ENCODE measurements around the gene MAP3K3. TPM values are rescaled to one million over a fixed set of nuclear protein-coding genes. Genes with fewer than 3 reads are reported as not detected.
"Not testable (repeated sequence)": the region's sequence is repeated elsewhere in the genome, so short reads cannot be mapped to it uniquely, and the experiment has no call there.

Gene MAP3K3
- total RNA-seq, 1 donor from 2014 or later: 38.2 TPM

DNA sequence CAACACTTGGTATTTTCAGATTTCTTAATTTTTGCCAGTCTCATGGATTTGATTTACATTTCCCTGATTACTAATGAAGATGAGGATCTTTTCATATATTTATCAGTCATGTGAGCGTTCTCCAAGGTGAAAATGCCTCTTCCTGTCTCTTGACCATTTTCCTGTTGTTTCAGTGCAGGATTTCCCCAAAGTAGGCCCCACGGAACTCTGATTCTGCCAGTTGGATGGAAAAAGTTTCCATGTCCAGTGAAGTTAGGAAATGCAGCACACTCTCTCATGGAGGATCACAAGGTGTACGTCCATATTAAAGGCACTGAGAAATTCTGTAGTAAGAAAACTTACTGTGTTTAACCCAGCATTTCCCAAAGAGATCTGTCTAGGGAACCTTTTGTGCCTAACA lies 94.2 kb downstream of the MAP3K3 start:
- no peak for DNase-seq (ENCODE audit: low spot score)
- H3K36me3 Mint-ChIP-seq (ENCODE audit: low read depth): peaks cover 6% of the 10 kb centered on the region
- peaks cover 4% of the 10 kb centered on the region for H3K4me1 Mint-ChIP-seq (ENCODE audit: low read depth)
- H3K9me3 Mint-ChIP-seq (ENCODE audit: low read depth): no peaks in the 10 kb centered on the region
- H3K4me3 Mint-ChIP-seq (ENCODE audit: unreplicated experiment): no peak overlapping the region
- TF ChIP-seq CTCF (IDR thresholded peaks at IDR 0.05): no peak
- H3K27me3 Mint-ChIP-seq (ENCODE audit: low read depth): no peaks in the 10 kb centered on the region
- H3K27ac Mint-ChIP-seq (ENCODE audit: unreplicated experiment): no peak overlapping the region

DNA sequence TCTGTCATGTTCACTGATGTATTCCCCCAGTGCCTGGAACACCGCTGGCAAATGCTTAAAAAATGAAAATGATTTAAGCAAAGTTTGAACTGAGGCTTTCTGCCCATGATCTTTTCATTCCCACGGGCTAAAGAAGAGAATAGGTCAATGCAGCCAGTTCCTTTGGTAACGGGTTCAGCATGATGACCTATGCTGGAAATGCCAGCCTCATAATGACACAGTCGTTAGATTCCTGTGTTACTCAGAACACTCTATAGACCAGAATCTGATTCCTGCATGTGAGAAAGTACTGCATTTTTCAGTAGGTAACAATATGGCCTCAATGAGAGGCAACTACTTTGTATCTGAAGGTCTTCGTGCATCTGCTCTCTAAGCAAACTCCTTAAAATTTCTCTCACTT lies 96.8 kb downstream of the MAP3K3 start:
- no peaks in the 10 kb centered on the region for H3K27me3 Mint-ChIP-seq (ENCODE audit: low read depth)
- TF ChIP-seq CTCF (IDR thresholded peaks at IDR 0.05): no peak
- no peak for DNase-seq (ENCODE audit: low spot score)
- H3K36me3 Mint-ChIP-seq (ENCODE audit: low read depth): peaks cover 3% of the 10 kb centered on the region
- peak overlapping the region; percentile 68 for H3K27ac Mint-ChIP-seq (ENCODE audit: unreplicated experiment)
- peaks cover 16% of the 10 kb centered on the region for H3K4me1 Mint-ChIP-seq (ENCODE audit: low read depth)
- no peaks in the 10 kb centered on the region for H3K9me3 Mint-ChIP-seq (ENCODE audit: low read depth)
- H3K4me3 Mint-ChIP-seq (ENCODE audit: unreplicated experiment): no peak overlapping the region

GRCh38 chr17:63720194-63720593 lies 98.0 kb downstream of the MAP3K3 start:
- H3K36me3 Mint-ChIP-seq (ENCODE audit: low read depth); DNase-seq (ENCODE audit: low spot score); H3K27me3 Mint-ChIP-seq (ENCODE audit: low read depth); H3K4me3 Mint-ChIP-seq (ENCODE audit: unreplicated experiment); H3K9me3 Mint-ChIP-seq (ENCODE audit: low read depth); H3K27ac Mint-ChIP-seq (ENCODE audit: unreplicated experiment): not testable (repeated sequence)
- peaks cover 16% of the 10 kb centered on the region for H3K4me1 Mint-ChIP-seq (ENCODE audit: low read depth)

DNA sequence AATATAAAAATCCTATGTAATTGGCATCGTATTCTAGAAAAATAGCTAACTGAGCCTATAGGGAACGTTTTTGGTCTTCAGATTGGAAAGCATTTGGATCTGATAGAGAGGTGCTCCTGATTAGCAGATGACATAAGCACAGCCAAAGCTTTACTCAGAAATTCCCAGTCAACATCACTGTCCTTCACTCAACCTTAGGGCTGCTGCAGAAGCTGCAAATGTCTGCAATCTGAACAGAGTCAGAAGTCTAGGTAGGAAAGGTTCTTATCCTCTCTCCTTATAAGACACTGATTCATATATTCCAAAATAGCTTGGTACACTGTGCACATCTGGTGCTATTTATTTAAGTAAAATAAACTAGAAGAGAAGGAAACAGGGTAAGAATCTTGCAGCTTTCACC lies 100.2 kb downstream of the MAP3K3 start:
- Mint-ChIP-seq H3K36me3 (ENCODE audit: low read depth) (peaks cover 11% of the 10 kb centered on the region), H3K4me1 (ENCODE audit: low read depth) (peaks cover 16% of the 10 kb centered on the region), H3K9me3 (ENCODE audit: low read depth) (no peaks in the 10 kb centered on the region), H3K4me3 (ENCODE audit: unreplicated experiment) (no peak overlapping the region), H3K27ac (ENCODE audit: unreplicated experiment) (no peak overlapping the region), H3K27me3 (ENCODE audit: low read depth) (no peaks in the 10 kb centered on the region)
- no peak for TF ChIP-seq CTCF (IDR thresholded peaks at IDR 0.05)
- no peak for DNase-seq (ENCODE audit: low spot score)

- Mint-ChIP-seq H3K4me3 (ENCODE audit: unreplicated experiment) (no peak overlapping the region), H3K27me3 (ENCODE audit: low read depth) (no peaks in the 10 kb centered on the region), H3K27ac (ENCODE audit: unreplicated experiment) (no peak overlapping the region), H3K9me3 (ENCODE audit: low read depth) (no peaks in the 10 kb centered on the region), H3K4me1 (ENCODE audit: low read depth) (peaks cover 4% of the 10 kb centered on the region), H3K36me3 (ENCODE audit: low read depth) (no peaks in the 10 kb centered on the region)
- TF ChIP-seq CTCF (IDR thresholded peaks at IDR 0.05): no peak
- no peak for DNase-seq (ENCODE audit: low spot score)
These were observed 113.5 kb downstream of the MAP3K3 start for GRCh38 chr17:63735691-63736090.

DNA sequence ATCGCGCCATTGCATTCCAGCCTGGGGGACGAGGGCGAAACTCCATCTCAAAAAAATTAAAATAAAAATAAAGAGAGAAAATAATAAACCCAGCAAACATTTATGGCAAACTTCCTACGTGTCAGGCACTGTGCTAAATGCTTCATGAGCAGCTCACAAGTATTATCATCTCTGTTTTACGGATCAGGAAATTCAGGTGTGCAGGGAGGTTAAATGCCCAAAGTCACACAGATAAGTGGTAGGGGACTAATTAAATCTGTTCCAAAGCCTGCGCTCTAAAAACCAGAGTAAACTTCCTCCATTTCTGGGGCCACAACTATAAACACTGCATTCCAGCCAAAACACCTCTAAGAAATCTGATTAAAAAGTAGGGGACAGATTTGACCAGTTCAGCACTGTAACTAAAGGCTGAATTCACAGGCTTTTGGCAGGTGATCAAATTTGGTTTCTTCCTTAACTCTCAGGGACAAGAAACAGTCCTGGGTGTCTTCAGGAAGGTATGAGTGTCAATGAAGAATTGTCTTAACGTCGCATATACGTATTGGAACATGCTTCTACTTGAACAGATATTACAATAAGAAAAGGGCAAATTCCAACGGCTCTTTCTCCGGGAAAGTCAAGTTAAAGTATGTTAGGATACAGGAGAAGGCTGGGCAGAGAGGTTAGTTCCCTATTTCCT lies 118.4 kb downstream of the MAP3K3 start:
- peak overlapping the region; percentile 92 for H3K27ac Mint-ChIP-seq (ENCODE audit: unreplicated experiment)
- H3K4me3 Mint-ChIP-seq (ENCODE audit: unreplicated experiment): peak overlapping the region; percentile 94
- no peak for DNase-seq (ENCODE audit: low spot score)
- H3K36me3 Mint-ChIP-seq (ENCODE audit: low read depth): peaks cover under 1% of the 10 kb centered on the region
- H3K9me3 Mint-ChIP-seq (ENCODE audit: low read depth): no peaks in the 10 kb centered on the region
- TF ChIP-seq CTCF (IDR thresholded peaks at IDR 0.05): no peak
- no peaks in the 10 kb centered on the region for H3K27me3 Mint-ChIP-seq (ENCODE audit: low read depth)
- peaks cover 19% of the 10 kb centered on the region for H3K4me1 Mint-ChIP-seq (ENCODE audit: low read depth)

Measured in chondrocyte (in vitro differentiated cells).